Measurements from ENCODE around the gene ZCCHC10.

DNA sequence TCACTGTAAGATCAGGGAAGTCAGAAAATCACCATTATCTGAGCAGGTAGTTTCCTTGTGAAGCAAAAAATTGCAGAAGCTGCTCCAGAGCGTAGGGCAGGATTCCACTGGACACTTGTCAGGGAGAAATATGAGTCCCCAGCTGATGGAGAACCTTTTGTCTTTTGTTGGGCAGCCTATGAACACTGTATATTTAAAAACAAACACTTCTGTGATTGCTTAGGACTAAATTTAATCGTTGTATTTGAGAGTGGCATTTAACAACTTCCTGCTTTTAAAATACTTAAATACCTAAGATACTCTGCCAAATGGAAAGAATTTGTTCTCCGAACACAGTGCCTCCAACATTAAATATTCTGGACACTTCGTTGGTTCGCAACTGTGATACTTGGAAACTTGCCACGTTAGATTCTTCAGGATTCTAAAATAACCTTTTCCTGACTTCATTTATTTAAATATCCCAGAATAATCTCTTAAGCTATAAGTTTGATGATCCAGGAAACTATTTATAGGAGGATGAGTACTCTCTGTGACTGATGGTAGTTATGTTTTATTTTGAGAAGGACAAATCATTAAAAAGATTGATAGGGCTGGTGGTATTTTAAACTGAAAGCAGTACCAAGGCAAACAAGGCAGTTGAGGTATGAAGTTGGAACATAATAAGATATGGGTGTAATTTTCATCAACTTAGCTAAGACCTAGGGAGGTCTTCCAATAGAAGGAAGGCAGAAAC lies 22.8 kb upstream of the ZCCHC10 start:
- TF ChIP-seq POLR2A (IDR thresholded peaks at IDR 0.05; ENCODE audit: low read length) (no peak), GATA1 (IDR thresholded peaks at IDR 0.05; ENCODE audit: low read depth, low read length) (no peak)

Measured in erythroblast (primary cell).